Progenitor cell of endocrine pancreas (in vitro differentiated cells): ENCODE measurements around the gene PAAF1. TPM values are rescaled to one million over a fixed set of nuclear protein-coding genes. Genes with fewer than 3 reads are reported as not detected.
"Not testable (repeated sequence)": the region's sequence is repeated elsewhere in the genome, so short reads cannot be mapped to it uniquely, and the experiment has no call there.

Source experiments
- DNase-seq: peaks from one replicate; pipeline ENCODE4 v3.0.0; 2021; ENCODE audit warnings: low spot score; ENCODE audit not compliant: unreplicated experiment
- H3K27ac Mint-ChIP-seq: 2 replicates; pipeline ENCODE4 v1.8.0; 2021; ENCODE audit warnings: mild to moderate bottlenecking, moderate library complexity, mixed read lengths
- H3K27me3 Mint-ChIP-seq: 2 replicates; pipeline ENCODE4 v1.8.0; 2021; ENCODE audit warnings: mixed read lengths
- H3K36me3 Mint-ChIP-seq: 2 replicates; pipeline ENCODE4 v1.8.0; 2022; ENCODE audit warnings: mixed read lengths; ENCODE audit not compliant: insufficient read depth
- H3K4me1 Mint-ChIP-seq: 2 replicates; pipeline ENCODE4 v1.8.0; 2021; ENCODE audit warnings: low read depth, mixed read lengths
- H3K4me3 Mint-ChIP-seq: 2 replicates; pipeline ENCODE4 v1.8.0; 2021; ENCODE audit warnings: low read depth, mild to moderate bottlenecking, moderate library complexity, mixed read lengths
- H3K9me3 Mint-ChIP-seq: 2 replicates; pipeline ENCODE4 v1.8.0; 2021; ENCODE audit warnings: low read depth, mixed read lengths
- CTCF ChIP-seq: fragments of 200-600 bp; sonication (generic); IDR thresholded peaks from one replicate; pipeline ENCODE4 v1.5.0; 2021; ENCODE audit warnings: antibody characterized with exemption, mild to moderate bottlenecking; ENCODE audit not compliant: unreplicated experiment
- total RNA-seq: library from RNA; stranded (reverse); gene quantifications from 2 replicates; pipeline ENCODE4 v1.2.1, GENCODE V29; 2021

The PAAF1 gene
- total RNA-seq, 1 donor from 2014 or later = 29.3 TPM

DNA sequence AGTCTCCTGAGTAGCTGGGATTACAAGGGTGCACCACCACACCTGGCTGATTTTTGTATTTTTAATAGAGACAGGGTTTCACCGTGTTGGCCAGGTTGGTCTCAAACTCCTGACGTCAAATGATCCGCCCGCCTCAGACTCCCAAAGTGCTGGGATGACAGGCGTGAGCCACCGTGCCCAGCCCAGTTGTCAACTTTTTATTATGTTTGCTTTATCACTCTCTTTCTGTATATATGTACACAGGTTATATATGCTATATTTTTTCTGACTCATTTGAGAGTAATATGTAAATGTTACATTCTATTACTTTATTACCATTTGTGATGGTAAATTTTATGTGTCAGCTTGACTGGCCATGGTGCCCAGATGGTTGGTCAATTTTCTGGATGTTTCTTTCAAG lies 55.2 kb downstream of the PAAF1 start:
- no peaks in the 10 kb centered on the region for H3K9me3 Mint-ChIP-seq
- H3K36me3 Mint-ChIP-seq = peaks cover 20% of the 10 kb centered on the region
- H3K27ac Mint-ChIP-seq = no peak overlapping the region
- no peak for TF ChIP-seq CTCF
- DNase-seq = no peak
- H3K4me1 Mint-ChIP-seq = no peaks in the 10 kb centered on the region
- H3K27me3 Mint-ChIP-seq = no peaks in the 10 kb centered on the region
- no peak overlapping the region for H3K4me3 Mint-ChIP-seq

GRCh38 chr11:73932781-73933180 lies 56.0 kb downstream of the PAAF1 start:
- no peak for DNase-seq
- no peaks in the 10 kb centered on the region for H3K9me3 Mint-ChIP-seq
- H3K27me3 Mint-ChIP-seq = no peaks in the 10 kb centered on the region
- H3K4me3 Mint-ChIP-seq = no peak overlapping the region
- TF ChIP-seq CTCF = no peak
- no peaks in the 10 kb centered on the region for H3K4me1 Mint-ChIP-seq
- peaks cover 23% of the 10 kb centered on the region for H3K36me3 Mint-ChIP-seq
- no peak overlapping the region for H3K27ac Mint-ChIP-seq

DNA sequence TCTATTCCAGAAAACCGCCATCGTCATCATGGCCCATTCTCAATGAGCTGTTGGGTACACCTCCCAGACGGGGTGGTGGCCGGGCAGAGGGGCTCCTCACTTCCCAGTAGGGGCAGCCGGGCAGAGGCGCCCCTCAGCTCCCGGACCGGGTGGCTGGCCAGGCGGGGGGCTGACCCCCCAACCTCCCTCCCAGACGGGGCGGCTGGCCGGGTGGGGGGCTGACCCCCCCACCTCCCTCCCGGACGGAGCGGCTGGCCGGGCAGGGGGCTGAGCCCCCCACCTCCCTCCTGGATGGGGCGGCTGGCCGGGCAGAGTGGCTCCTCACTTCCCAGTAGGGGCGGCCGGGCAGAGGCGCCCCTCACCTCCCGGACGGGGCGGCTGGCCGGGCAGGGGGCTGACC lies 59.2 kb downstream of the PAAF1 start:
- peaks cover 21% of the 10 kb centered on the region for H3K36me3 Mint-ChIP-seq
- not testable (repeated sequence) for DNase-seq, H3K27me3 Mint-ChIP-seq

GRCh38 chr11:73939096-73939495 lies 62.3 kb downstream of the PAAF1 start:
- Mint-ChIP-seq H3K36me3 (peaks cover 21% of the 10 kb centered on the region), H3K27me3 (no peaks in the 10 kb centered on the region), H3K27ac (no peak overlapping the region), H3K9me3 (peaks cover 29% of the 10 kb centered on the region), H3K4me3 (no peak overlapping the region), H3K4me1 (no peaks in the 10 kb centered on the region)
- no peak for DNase-seq
- no peak for TF ChIP-seq CTCF

More for the DNA sequence above, 59.2 kb downstream of the PAAF1 start:
- H3K9me3 Mint-ChIP-seq = peaks cover 19% of the 10 kb centered on the region
- not testable (repeated sequence) for H3K4me3 Mint-ChIP-seq, H3K4me1 Mint-ChIP-seq, H3K27ac Mint-ChIP-seq

GRCh38 chr11:73940801-73941570 lies 64.2 kb downstream of the PAAF1 start:
- Mint-ChIP-seq H3K4me1 (no peaks in the 10 kb centered on the region), H3K27me3 (no peaks in the 10 kb centered on the region)

More at GRCh38 chr11:73940801-73941570, 64.2 kb downstream of the PAAF1 start:
- DNase-seq = no peak
- Mint-ChIP-seq H3K36me3 (peaks cover 16% of the 10 kb centered on the region), H3K9me3 (peaks cover 29% of the 10 kb centered on the region), H3K4me3 (no peak overlapping the region), H3K27ac (no peak overlapping the region)
- TF ChIP-seq CTCF = no peak
